ENCODE data around the gene SDK1. TPM values are rescaled to one million over a fixed set of nuclear protein-coding genes. Genes with fewer than 3 reads are reported as not detected.
"Not testable (repeated sequence)": the region's sequence is repeated elsewhere in the genome, so short reads cannot be mapped to it uniquely, and the experiment has no call there.

Gene SDK1
- total and polyA plus RNA-seq, 7 donors, result 0.31 to 2.4 (median 1.3) TPM

- TF ChIP-seq, protein P1, sequence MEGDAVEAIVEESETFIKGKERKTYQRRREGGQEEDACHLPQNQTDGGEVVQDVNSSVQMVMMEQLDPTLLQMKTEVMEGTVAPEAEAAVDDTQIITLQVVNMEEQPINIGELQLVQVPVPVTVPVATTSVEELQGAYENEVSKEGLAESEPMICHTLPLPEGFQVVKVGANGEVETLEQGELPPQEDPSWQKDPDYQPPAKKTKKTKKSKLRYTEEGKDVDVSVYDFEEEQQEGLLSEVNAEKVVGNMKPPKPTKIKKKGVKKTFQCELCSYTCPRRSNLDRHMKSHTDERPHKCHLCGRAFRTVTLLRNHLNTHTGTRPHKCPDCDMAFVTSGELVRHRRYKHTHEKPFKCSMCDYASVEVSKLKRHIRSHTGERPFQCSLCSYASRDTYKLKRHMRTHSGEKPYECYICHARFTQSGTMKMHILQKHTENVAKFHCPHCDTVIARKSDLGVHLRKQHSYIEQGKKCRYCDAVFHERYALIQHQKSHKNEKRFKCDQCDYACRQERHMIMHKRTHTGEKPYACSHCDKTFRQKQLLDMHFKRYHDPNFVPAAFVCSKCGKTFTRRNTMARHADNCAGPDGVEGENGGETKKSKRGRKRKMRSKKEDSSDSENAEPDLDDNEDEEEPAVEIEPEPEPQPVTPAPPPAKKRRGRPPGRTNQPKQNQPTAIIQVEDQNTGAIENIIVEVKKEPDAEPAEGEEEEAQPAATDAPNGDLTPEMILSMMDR (IDR thresholded peaks at IDR 0.05), result no peak
- no peaks in the 10 kb centered on the region for H3K27me3 ChIP-seq (ENCODE audit: insufficient read depth in 3 of 3, low read length in 2 of 3)
- no peak overlapping the region for H3K27ac ChIP-seq
- no peaks in the 10 kb centered on the region for H3K9me3 ChIP-seq
- DNase-seq (no peak), ATAC-seq (no peak)
- no peaks in the 10 kb centered on the region for H3K4me1 ChIP-seq
- no peak overlapping the region for H3K4me3 ChIP-seq
- no peaks in the 10 kb centered on the region for H3K36me3 ChIP-seq (ENCODE audit: insufficient read depth in 1 of 2, low read depth in 1 of 2)
- intact Hi-C loops (cut with DNase I), result no loop called here
- 86 to 90% (median 87%) methylated on average over 32 of the region's 32 CpGs for WGBS, 3 donors
Observed at GRCh38 chr7:4214291-4215155, 913.5 kb downstream of the SDK1 start.

GRCh38 chr7:4215176-4215720 lies 914.2 kb downstream of the SDK1 start:
- WGBS, 3 donors, result 95 to 98% (median 97%) methylated on average over 18 to 19 of the region's 19 CpGs
- intact Hi-C loops (cut with DNase I), result no loop called here

DNA sequence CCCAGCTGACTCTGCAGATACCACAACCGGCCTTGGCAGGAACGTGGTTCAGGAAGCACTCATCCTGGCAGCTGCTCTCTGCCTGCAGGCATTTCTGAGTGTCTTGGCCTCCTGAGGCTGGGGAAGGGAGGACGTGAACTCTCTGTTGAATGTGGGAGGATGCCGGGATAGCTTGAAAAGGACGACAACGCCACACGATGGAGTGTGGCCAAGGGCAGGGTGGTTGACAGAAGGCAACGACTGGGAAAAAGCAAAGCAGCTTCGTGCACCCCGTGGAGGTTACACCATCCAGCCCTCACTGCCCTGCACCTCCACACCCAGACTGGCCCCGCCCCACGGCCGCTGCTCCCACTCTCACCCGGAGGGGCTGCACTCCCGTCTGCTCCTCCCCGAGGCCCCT lies 915.0 kb downstream of the SDK1 start:
- WGBS, 3 donors, result 32 to 35% (median 33%) methylated on average over 14 to 16 of the region's 16 CpGs
- no peaks in the 10 kb centered on the region for H3K27me3 ChIP-seq (ENCODE audit: insufficient read depth in 3 of 3, low read length in 2 of 3)
- intact Hi-C loops (cut with DNase I), result no loop called here
- no peaks in the 10 kb centered on the region for H3K4me1 ChIP-seq
- DNase-seq, result no peak
- no peak overlapping the region for H3K4me3 ChIP-seq
- TF ChIP-seq, protein P1 (IDR thresholded peaks at IDR 0.05), result no peak
- no peak for ATAC-seq
- H3K36me3 ChIP-seq (ENCODE audit: insufficient read depth in 1 of 2, low read depth in 1 of 2), result no peaks in the 10 kb centered on the region
- H3K27ac ChIP-seq, result no peak overlapping the region
- no peaks in the 10 kb centered on the region for H3K9me3 ChIP-seq

More at GRCh38 chr7:4215176-4215720, 914.2 kb downstream of the SDK1 start:
- Histone ChIP-seq H3K4me1 (no peaks in the 10 kb centered on the region), H3K27me3 (ENCODE audit: insufficient read depth in 3 of 3, low read length in 2 of 3) (no peaks in the 10 kb centered on the region), H3K4me3 (no peak overlapping the region), H3K27ac (no peak overlapping the region), H3K36me3 (ENCODE audit: insufficient read depth in 1 of 2, low read depth in 1 of 2) (no peaks in the 10 kb centered on the region), H3K9me3 (no peaks in the 10 kb centered on the region)
- TF ChIP-seq, protein P1 (IDR thresholded peaks at IDR 0.05), result no peak
- ATAC-seq, result no peak
- DNase-seq, result no peak

DNA sequence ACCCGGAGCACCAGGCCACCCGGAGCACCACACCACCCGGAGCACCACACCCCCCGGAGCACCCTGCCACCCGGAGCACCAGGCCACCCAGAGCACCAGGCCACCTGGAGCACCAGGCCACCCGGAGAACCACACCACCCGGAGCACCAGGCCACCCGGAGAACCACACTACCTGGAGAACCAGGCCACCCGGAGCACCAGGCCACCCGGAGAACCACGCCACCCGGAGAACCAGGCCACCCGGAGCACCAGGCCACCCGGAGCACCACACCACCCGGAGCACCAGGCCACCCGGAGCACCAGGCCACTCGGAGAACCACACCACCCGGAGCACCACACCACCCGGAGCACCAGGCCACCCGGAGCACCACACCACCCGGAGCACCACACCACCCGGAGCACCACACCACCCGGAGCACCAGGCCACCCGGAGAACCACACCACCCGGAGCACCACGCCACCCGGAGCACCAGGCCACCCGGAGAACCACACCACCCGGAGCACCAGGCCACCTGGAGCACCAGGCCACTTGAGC lies 916.1 kb downstream of the SDK1 start:
- H3K4me1 ChIP-seq; H3K27me3 ChIP-seq (ENCODE audit: insufficient read depth in 3 of 3, low read length in 2 of 3); H3K9me3 ChIP-seq; DNase-seq; intact Hi-C loops (cut with DNase I); H3K4me3 ChIP-seq; ATAC-seq; H3K27ac ChIP-seq; H3K36me3 ChIP-seq (ENCODE audit: insufficient read depth in 1 of 2, low read depth in 1 of 2): not testable (repeated sequence)
- WGBS, 3 donors, result 83 to 94% (median 93%) methylated on average over 16 to 29 of the region's 29 CpGs

DNA sequence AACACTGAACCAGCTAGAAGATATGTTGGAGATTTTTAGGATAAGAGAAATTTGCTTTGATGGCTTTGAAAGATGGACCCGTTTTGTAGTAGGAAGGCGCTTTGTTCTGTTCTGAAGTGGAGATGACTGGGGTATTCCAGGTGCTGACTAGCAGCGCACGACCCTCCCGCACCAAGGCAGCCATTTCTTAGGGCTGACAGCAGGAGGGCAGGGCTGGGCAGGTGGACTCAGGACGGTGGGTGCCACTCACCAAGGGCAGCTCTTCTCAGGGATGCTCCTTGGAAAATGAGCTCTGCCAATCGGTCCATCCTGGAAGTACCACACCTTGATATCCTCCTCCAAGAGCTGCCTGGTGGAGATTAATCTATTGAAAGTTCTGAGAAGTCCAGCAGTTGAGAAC lies 917.4 kb downstream of the SDK1 start:
- no peak overlapping the region for H3K4me3 ChIP-seq
- H3K36me3 ChIP-seq (ENCODE audit: insufficient read depth in 1 of 2, low read depth in 1 of 2), result no peaks in the 10 kb centered on the region
- no peaks in the 10 kb centered on the region for H3K27me3 ChIP-seq (ENCODE audit: insufficient read depth in 3 of 3, low read length in 2 of 3)
- intact Hi-C loops (cut with DNase I), result no loop called here
- WGBS, 3 donors, result 93 to 94% (median 93%) methylated on average over 7 of the region's 7 CpGs
- TF ChIP-seq, protein P1 (IDR thresholded peaks at IDR 0.05), result no peak
- no peak for DNase-seq
- no peak overlapping the region for H3K27ac ChIP-seq
- H3K4me1 ChIP-seq, result no peaks in the 10 kb centered on the region
- no peaks in the 10 kb centered on the region for H3K9me3 ChIP-seq
- no peak for ATAC-seq

Measured in psoas muscle (tissue), 8 donors.